ENCODE data around the gene MATCAP1.

MATCAP1 gene

DNA sequence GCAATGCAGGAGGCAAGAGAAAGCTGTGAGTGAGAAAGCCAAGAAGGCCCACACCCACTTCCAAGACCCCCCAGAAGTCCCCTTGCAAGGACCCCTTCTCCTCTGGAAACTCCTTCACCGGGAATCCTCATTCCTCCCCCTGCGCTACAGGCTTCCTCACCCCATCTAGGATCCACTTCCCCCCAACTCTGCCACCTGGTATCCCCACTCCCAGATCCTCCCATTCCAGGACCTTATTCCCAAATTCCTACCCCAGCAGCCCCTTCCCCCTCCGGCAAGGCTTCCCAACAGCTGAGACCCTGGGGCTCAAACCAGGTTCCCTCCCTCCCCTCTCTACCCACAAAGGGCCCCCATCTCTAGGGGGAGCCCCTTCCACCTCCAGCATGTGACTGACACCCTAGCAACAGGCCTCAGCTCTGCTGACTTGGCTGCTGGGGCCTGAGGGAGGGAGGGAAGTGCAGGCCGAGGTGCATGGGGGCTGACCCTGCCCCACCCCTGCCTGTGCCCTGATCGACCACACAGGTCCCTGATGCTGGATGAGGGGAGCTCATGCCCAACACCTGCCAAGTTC is 17.1 kb downstream of the MATCAP1 start:
- no peak for TF ChIP-seq MAX (IDR thresholded peaks at IDR 0.05)
- no peak for TF ChIP-seq NFIC (IDR thresholded peaks at IDR 0.05)
- no peak for TF ChIP-seq FOXM1 (IDR thresholded peaks at IDR 0.05; ENCODE audit: borderline replicate concordance, low read depth)
- no peak for TF ChIP-seq EGR1 (IDR thresholded peaks at IDR 0.05)
- no peak for TF ChIP-seq YY1 (IDR thresholded peaks at IDR 0.05; ENCODE audit: low read depth)
- TF ChIP-seq TEAD4 (IDR thresholded peaks at IDR 0.05) = no peak
- TF ChIP-seq RAD21 (IDR thresholded peaks at IDR 0.05; ENCODE audit: low read depth) = no peak
- no peak for TF ChIP-seq ZBTB7A (IDR thresholded peaks at IDR 0.05; ENCODE audit: low read depth)
- TF ChIP-seq, protein P1, sequence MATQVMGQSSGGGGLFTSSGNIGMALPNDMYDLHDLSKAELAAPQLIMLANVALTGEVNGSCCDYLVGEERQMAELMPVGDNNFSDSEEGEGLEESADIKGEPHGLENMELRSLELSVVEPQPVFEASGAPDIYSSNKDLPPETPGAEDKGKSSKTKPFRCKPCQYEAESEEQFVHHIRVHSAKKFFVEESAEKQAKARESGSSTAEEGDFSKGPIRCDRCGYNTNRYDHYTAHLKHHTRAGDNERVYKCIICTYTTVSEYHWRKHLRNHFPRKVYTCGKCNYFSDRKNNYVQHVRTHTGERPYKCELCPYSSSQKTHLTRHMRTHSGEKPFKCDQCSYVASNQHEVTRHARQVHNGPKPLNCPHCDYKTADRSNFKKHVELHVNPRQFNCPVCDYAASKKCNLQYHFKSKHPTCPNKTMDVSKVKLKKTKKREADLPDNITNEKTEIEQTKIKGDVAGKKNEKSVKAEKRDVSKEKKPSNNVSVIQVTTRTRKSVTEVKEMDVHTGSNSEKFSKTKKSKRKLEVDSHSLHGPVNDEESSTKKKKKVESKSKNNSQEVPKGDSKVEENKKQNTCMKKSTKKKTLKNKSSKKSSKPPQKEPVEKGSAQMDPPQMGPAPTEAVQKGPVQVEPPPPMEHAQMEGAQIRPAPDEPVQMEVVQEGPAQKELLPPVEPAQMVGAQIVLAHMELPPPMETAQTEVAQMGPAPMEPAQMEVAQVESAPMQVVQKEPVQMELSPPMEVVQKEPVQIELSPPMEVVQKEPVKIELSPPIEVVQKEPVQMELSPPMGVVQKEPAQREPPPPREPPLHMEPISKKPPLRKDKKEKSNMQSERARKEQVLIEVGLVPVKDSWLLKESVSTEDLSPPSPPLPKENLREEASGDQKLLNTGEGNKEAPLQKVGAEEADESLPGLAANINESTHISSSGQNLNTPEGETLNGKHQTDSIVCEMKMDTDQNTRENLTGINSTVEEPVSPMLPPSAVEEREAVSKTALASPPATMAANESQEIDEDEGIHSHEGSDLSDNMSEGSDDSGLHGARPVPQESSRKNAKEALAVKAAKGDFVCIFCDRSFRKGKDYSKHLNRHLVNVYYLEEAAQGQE (IDR thresholded peaks at IDR 0.05; ENCODE audit: low read depth) = no peak
- TF ChIP-seq CEBPB (IDR thresholded peaks at IDR 0.05) = no peak
- TF ChIP-seq CREB1 (IDR thresholded peaks at IDR 0.05; ENCODE audit: low read depth) = no peak
- TF ChIP-seq, protein P2, sequence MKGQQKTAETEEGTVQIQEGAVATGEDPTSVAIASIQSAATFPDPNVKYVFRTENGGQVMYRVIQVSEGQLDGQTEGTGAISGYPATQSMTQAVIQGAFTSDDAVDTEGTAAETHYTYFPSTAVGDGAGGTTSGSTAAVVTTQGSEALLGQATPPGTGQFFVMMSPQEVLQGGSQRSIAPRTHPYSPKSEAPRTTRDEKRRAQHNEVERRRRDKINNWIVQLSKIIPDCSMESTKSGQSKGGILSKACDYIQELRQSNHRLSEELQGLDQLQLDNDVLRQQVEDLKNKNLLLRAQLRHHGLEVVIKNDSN (IDR thresholded peaks at IDR 0.05) = no peak

DNA sequence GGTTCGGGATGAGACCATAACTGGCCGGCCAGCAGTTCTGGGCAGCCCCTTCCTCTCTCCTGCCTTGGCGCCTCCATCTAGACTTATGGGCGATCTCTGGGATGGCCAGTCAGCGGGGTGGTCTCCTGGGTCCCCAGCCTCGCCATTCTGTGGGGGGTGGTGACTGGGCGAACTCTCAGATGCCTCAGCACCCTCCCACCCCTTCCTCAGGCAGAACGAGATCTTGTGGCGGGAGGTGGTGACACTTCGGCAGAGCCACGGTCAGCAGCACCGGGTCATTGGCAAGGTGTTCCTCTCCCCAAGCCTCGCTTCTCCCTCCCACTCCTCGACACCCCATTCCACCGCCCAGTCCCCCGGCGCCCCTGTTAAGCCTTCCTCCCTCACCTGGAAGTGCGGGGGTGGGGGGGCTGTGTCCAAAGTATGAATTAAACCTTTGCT is 17.6 kb downstream of the MATCAP1 start:
- TF ChIP-seq TAF1 (IDR thresholded peaks at IDR 0.05; ENCODE audit: low read depth) = no peak
- TF ChIP-seq TEAD4 (IDR thresholded peaks at IDR 0.05) = no peak
- no peak for TF ChIP-seq CREB1 (IDR thresholded peaks at IDR 0.05; ENCODE audit: low read depth)
- no peak for TF ChIP-seq TCF12 (IDR thresholded peaks at IDR 0.05; ENCODE audit: low read depth)
- no peak for TF ChIP-seq EGR1 (IDR thresholded peaks at IDR 0.05)
- no peak for TF ChIP-seq FOXM1 (IDR thresholded peaks at IDR 0.05; ENCODE audit: borderline replicate concordance, low read depth)
- TF ChIP-seq EP300 (IDR thresholded peaks at IDR 0.05; ENCODE audit: borderline replicate concordance) = no peak
- no peak for TF ChIP-seq CEBPB (IDR thresholded peaks at IDR 0.05)
- no peak for TF ChIP-seq YY1 (IDR thresholded peaks at IDR 0.05; ENCODE audit: low read depth)
- TF ChIP-seq, protein P1 (IDR thresholded peaks at IDR 0.05; ENCODE audit: low read depth) = no peak
- no peak for TF ChIP-seq RAD21 (IDR thresholded peaks at IDR 0.05; ENCODE audit: low read depth)
- no peak for TF ChIP-seq MAX (IDR thresholded peaks at IDR 0.05)
- TF ChIP-seq, protein P2 (IDR thresholded peaks at IDR 0.05) = no peak
- TF ChIP-seq ZBTB7A (IDR thresholded peaks at IDR 0.05; ENCODE audit: low read depth) = no peak
- TF ChIP-seq NFIC (IDR thresholded peaks at IDR 0.05) = no peak

- TF ChIP-seq TAF1 (IDR thresholded peaks at IDR 0.05; ENCODE audit: low read depth) (no peak), CREB1 (IDR thresholded peaks at IDR 0.05; ENCODE audit: low read depth) (no peak), EGR1 (IDR thresholded peaks at IDR 0.05) (no peak), FOXM1 (IDR thresholded peaks at IDR 0.05; ENCODE audit: borderline replicate concordance, low read depth) (no peak), TEAD4 (IDR thresholded peaks at IDR 0.05) (no peak), NFIC (IDR thresholded peaks at IDR 0.05) (no peak), YY1 (IDR thresholded peaks at IDR 0.05; ENCODE audit: low read depth) (no peak), RAD21 (IDR thresholded peaks at IDR 0.05; ENCODE audit: low read depth) (no peak), CEBPB (IDR thresholded peaks at IDR 0.05) (no peak), EP300 (IDR thresholded peaks at IDR 0.05; ENCODE audit: borderline replicate concordance) (no peak), ZBTB7A (IDR thresholded peaks at IDR 0.05; ENCODE audit: low read depth) (no peak), MAX (IDR thresholded peaks at IDR 0.05) (no peak), TCF12 (IDR thresholded peaks at IDR 0.05; ENCODE audit: low read depth) (no peak)
- TF ChIP-seq, protein P1 (IDR thresholded peaks at IDR 0.05; ENCODE audit: low read depth) = no peak
- TF ChIP-seq, protein P2 (IDR thresholded peaks at IDR 0.05) = no peak
Observed at GRCh38 chr16:67165121-67166078, 18.4 kb downstream of the MATCAP1 start.

Data from Ishikawa (cell line).